ENCODE measurements around the gene TEX264. TPM values are rescaled to one million over a fixed set of nuclear protein-coding genes. Genes with fewer than 3 reads are reported as not detected.

Gene TEX264
- total RNA-seq, 1 donor from 2014 or later, result 65.2 TPM

DNA sequence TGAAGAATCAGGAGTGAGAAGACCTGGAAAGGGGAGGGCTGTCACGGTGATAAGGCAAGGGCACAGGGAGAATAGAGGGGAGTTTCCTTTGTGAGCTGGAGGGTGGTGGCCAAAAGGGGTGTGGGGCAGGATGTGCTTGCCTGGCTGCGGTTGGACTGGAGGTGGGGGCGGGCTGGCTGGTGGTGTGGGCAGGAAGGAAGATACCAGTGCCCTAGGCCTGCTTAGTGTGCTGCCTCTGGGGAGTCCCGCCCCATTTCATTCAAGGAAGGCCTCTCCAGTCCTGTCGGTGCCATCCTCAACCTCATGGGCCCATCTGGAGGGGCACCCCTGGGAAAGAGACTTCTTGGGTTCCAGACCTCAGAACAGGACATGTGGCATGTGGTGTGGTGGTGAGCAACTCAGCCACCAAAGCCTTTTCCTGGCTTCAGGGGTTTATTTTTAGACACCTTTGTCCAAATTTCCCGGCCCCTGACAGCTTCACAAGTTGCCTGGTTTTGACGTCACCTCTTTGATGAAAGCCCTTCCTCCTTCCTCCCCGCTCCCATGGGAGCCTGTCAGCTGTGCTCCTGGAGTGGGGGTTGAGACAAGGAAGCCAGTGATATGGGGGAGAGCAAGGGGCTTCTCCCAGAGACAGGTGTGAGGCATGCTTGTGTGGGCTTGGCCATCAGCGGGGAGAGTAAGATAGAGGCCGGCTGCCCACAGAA is 15.6 kb downstream of the TEX264 start:
- DNase-seq (ENCODE audit: extremely low spot score, unreplicated experiment), result no peak
- H3K27ac Mint-ChIP-seq (ENCODE audit: unreplicated experiment), result peak overlapping the region; percentile 24
- H3K36me3 Mint-ChIP-seq (ENCODE audit: unreplicated experiment), result peaks cover 23% of the 10 kb centered on the region
- TF ChIP-seq, protein P1, sequence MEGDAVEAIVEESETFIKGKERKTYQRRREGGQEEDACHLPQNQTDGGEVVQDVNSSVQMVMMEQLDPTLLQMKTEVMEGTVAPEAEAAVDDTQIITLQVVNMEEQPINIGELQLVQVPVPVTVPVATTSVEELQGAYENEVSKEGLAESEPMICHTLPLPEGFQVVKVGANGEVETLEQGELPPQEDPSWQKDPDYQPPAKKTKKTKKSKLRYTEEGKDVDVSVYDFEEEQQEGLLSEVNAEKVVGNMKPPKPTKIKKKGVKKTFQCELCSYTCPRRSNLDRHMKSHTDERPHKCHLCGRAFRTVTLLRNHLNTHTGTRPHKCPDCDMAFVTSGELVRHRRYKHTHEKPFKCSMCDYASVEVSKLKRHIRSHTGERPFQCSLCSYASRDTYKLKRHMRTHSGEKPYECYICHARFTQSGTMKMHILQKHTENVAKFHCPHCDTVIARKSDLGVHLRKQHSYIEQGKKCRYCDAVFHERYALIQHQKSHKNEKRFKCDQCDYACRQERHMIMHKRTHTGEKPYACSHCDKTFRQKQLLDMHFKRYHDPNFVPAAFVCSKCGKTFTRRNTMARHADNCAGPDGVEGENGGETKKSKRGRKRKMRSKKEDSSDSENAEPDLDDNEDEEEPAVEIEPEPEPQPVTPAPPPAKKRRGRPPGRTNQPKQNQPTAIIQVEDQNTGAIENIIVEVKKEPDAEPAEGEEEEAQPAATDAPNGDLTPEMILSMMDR (IDR thresholded peaks at IDR 0.05), result no peak
- H3K27me3 Mint-ChIP-seq (ENCODE audit: unreplicated experiment), result no peaks in the 10 kb centered on the region
- H3K4me1 Mint-ChIP-seq (ENCODE audit: unreplicated experiment), result peaks cover 35% of the 10 kb centered on the region
- no peak overlapping the region for H3K4me3 Mint-ChIP-seq (ENCODE audit: unreplicated experiment)
- H3K9me3 Mint-ChIP-seq (ENCODE audit: unreplicated experiment), result no peaks in the 10 kb centered on the region

DNA sequence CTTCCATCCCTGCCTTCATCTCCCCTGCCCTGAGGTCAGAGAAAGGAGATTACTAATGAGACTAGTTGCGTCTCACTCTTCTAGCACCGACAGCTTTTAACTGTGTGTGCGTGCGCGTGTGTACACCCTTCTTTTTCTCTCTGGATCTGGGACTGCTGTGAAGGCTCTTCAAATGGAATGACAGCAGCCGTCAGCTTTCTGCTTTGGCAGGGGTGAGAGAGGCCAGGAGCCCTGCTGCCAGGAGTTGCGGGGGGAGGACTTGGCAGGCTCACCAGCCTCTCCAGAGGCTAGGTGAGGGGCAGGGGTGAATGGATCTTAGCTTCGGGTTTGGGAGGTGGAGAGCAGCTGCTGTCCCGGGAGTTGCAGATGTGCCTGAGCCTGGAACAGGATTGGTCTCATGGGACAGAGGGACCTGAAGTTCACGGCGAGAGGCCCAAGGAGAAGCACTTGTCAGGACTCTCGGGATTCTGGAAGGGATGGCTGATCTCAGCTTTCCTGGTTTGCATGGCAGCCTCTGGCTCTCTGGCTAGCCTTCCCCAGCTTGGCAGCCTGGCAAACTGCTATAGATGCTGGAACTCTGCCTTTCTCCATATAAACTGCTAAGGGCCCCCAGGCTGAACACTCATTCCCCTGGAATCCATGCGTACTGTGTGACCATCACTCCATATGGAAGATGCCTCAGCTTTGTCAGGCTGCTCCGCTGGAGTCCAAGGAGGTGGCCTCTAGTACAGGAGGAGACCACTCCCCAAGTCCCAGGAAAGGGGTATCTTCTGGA is 16.6 kb downstream of the TEX264 start:
- Mint-ChIP-seq H3K4me3 (ENCODE audit: unreplicated experiment) (no peak overlapping the region), H3K36me3 (ENCODE audit: unreplicated experiment) (peaks cover 23% of the 10 kb centered on the region), H3K4me1 (ENCODE audit: unreplicated experiment) (peaks cover 30% of the 10 kb centered on the region), H3K9me3 (ENCODE audit: unreplicated experiment) (no peaks in the 10 kb centered on the region), H3K27ac (ENCODE audit: unreplicated experiment) (peak overlapping the region; percentile 60), H3K27me3 (ENCODE audit: unreplicated experiment) (no peaks in the 10 kb centered on the region)
- DNase-seq (ENCODE audit: extremely low spot score, unreplicated experiment), result no peak
- TF ChIP-seq, protein P1 (IDR thresholded peaks at IDR 0.05), result no peak

DNA sequence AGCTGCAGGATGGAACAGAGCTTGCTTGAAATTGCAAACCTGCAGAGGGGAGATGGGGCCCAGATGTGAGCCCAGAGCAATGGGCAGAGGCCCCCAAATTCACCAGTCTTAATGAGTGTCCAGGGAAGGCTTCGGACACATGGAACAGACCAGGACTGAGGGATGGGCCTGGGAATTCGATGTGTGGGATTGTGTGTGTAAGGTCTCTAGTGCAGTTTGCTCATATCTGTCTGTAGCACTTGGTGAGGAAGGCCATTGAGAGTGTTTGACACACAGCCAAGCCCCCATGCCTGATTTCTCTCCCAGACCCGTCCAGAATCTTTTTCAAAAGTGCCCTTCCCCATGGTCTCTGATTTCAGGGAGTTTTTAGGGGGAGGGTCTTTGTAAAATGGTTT is 17.2 kb downstream of the TEX264 start:
- Mint-ChIP-seq H3K27ac (ENCODE audit: unreplicated experiment) (no peak overlapping the region), H3K36me3 (ENCODE audit: unreplicated experiment) (peaks cover 20% of the 10 kb centered on the region), H3K4me1 (ENCODE audit: unreplicated experiment) (peaks cover 30% of the 10 kb centered on the region), H3K9me3 (ENCODE audit: unreplicated experiment) (no peaks in the 10 kb centered on the region), H3K27me3 (ENCODE audit: unreplicated experiment) (no peaks in the 10 kb centered on the region), H3K4me3 (ENCODE audit: unreplicated experiment) (no peak overlapping the region)
- no peak for DNase-seq (ENCODE audit: extremely low spot score, unreplicated experiment)
- TF ChIP-seq, protein P1 (IDR thresholded peaks at IDR 0.05), result no peak

DNA sequence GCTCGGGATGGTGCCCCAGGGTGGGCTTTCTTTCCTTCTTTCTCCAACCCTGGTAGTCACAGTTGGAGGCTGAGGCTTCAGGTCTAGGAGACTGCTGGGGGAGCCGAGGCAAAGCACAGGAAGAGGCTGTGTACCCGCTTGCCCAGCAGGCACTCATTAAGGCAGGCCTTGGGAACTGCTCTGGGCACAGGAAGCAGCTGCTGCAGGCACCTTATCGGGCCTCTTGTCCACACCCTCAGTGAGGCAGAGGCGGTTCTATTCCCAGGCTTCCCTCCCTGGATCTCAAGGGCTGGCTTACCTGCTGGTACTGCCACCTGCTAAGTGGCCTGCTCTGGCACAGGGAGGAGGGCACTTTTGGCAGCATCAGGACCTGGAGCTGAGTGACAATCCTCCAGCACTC is 20.0 kb downstream of the TEX264 start:
- H3K36me3 Mint-ChIP-seq (ENCODE audit: unreplicated experiment), result peaks cover 7% of the 10 kb centered on the region
- no peaks in the 10 kb centered on the region for H3K9me3 Mint-ChIP-seq (ENCODE audit: unreplicated experiment)
- TF ChIP-seq, protein P1 (IDR thresholded peaks at IDR 0.05), result no peak
- H3K27me3 Mint-ChIP-seq (ENCODE audit: unreplicated experiment), result no peaks in the 10 kb centered on the region
- DNase-seq (ENCODE audit: extremely low spot score, unreplicated experiment), result no peak
- no peak overlapping the region for H3K4me3 Mint-ChIP-seq (ENCODE audit: unreplicated experiment)
- no peak overlapping the region for H3K27ac Mint-ChIP-seq (ENCODE audit: unreplicated experiment)
- H3K4me1 Mint-ChIP-seq (ENCODE audit: unreplicated experiment), result peaks cover 21% of the 10 kb centered on the region

DNA sequence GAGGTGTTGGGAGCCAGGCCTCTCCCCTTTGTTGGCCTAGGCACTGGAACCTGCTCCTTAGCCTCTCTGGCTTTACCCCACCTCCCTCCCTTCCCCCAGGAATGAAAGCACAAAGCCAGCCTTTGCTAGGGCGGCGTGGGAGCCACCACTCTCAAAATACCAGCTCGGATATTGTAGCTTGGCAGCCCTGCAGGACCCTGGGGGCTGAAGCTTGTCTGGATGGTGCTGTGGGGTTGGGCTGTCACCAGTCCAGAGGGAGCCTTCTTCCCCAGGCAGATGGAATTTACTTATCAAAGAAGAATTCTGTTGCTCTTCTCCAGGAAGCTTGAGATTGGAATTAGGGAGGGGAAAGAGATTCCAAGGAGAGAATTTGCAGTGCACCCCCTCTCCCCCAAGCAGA is 20.9 kb downstream of the TEX264 start:
- no peak for DNase-seq (ENCODE audit: extremely low spot score, unreplicated experiment)
- Mint-ChIP-seq H3K4me1 (ENCODE audit: unreplicated experiment) (peaks cover 12% of the 10 kb centered on the region), H3K9me3 (ENCODE audit: unreplicated experiment) (no peaks in the 10 kb centered on the region), H3K4me3 (ENCODE audit: unreplicated experiment) (no peak overlapping the region), H3K27ac (ENCODE audit: unreplicated experiment) (no peak overlapping the region), H3K36me3 (ENCODE audit: unreplicated experiment) (peaks cover 10% of the 10 kb centered on the region), H3K27me3 (ENCODE audit: unreplicated experiment) (no peaks in the 10 kb centered on the region)
- TF ChIP-seq, protein P1 (IDR thresholded peaks at IDR 0.05), result no peak

Data from osteocyte (in vitro differentiated cells).